COR-L47 (cell line): Measurements from ENCODE around the gene TUB.

Experiments
- DNase-seq: peaks from one replicate; lab custom pipeline; 2025; lab: John Stamatoyannopoulos, UW

TUB gene

GRCh38 chr11:8108421-8108820, 27.4 kb downstream of the TUB start:
- DNase-seq, result no peak

DNA sequence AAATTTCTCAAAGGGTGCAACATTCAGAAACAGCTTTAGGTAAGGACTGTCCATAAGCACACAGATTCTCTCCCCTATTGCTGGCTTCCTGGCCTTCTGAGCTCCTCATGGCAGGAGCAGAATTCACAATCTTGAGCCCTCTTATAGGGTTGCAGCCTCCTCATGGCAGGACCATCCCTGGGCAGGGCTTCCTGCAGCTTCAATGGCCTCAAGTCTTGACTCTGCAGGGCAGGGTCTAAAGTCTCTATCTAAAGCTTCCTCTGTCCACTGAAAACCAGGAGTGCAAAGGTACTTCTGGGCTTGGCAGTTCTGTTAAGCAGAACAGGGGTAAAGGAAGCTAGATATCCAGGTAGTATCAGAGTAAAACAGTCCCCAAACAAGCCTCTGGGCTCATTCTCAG, 28.7 kb downstream of the TUB start:
- no peak for DNase-seq

- no peak for DNase-seq
These were observed 29.4 kb downstream of the TUB start for GRCh38 chr11:8110396-8110795.

DNA sequence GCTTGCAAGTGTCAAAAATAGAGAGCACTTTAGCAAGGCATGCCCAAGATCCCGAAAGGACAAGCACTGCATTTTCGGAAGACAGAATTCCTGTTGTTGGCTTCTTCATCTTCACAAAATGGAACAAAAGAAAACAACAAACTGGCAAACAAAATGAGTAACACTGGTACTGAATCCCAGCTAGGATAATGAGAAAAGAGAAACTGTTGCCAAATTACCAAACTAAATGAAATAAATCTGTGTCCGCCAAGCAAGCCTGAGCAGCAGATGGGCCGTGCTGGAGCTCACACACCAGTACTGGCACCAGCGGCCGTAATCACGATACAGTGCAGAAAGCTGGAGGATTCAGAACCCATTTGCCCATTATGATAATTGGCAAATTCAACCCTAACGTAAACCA, 30.6 kb downstream of the TUB start:
- DNase-seq, result no peak

GRCh38 chr11:8122173-8122764, 41.3 kb downstream of the TUB start:
- DNase-seq, result no peak

DNA sequence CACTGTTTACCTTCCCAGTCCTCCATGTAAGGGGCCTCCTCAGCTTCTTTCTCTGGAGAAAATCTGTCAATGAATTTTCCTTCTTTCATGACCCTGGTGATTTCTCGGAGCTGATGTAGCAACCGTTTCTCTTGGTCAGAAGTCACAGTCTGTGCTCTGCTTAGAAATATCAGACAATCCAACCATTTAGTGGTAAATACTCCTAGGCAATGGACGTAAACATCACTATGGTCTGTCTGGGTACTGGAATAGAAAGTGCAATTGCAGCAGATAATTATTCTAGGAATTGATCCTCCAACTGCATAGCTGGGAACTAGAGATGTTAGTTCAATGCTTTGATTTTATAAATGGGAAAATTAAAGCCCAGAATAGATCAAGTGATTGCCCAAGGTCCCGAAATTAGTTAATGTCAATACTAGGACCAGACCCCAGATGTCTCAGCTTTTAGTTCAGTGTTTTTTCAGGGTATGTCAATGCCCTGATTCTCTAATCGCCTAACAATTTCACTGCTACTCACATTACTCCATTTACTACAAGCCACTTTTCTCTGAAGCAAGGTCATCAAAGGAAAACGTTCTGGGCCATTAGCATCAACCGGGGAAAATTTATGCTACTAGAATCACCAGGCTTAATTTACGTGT, 45.8 kb downstream of the TUB start:
- no peak for DNase-seq

DNA sequence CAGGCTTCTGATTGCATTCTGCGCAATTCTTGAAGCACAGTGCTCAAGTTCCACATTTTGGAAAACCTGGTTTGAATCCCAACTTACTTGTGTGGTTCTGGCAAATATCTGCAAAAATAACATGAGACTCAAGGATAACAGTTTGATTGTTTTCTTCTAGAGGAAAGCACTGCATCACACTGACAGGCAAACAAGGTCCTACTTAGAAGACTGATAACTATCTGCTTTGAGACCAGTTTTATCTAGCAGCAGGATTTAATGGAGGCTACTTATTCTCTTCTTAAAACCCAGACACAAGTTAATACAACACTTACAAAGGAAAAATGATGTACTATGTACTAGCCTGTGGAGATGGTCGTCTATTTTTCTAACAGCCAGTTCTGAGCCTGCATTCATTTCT, 46.4 kb downstream of the TUB start:
- no peak for DNase-seq

DNA sequence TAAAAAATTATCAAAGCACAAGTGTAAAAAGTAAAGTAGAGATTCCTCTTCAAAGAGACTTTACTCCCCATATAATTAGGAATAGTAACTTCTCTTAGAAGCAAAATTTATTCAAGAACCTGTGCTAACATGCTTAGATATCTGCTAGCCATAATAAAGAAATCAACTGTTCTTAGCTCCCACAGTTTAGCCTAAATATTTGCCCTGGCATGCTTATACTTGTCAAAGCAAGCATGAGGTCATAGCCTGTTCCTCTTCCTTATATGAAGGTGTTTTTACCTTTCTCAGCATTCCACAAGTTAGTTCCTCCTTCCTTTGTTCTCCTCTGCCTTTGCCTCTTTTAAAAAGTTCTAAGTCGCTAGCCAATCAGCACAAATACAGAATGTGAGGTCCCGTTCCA, 57.5 kb downstream of the TUB start:
- DNase-seq, result no peak

GRCh38 chr11:8149726-8150125, 68.7 kb downstream of the TUB start:
- DNase-seq, result no peak
